IMR-90 (cell line): ENCODE data around the gene ADAMTS3.

Experiments
- BHLHE40 ChIP-seq: fragments of 150-350 bp; IDR thresholded peaks from 2 replicates; pipeline ENCODE4 v1.6.1; 2016; ENCODE audit warnings: mild to moderate bottlenecking, low read depth, low read length
- CEBPB ChIP-seq: IDR thresholded peaks from 2 replicates; pipeline ENCODE4 v1.6.1; 2012; ENCODE audit warnings: low read depth, low read length, improper control_type of control experiment
- CHD1 ChIP-seq: IDR thresholded peaks from 2 replicates; pipeline ENCODE4 v1.6.1; 2012; ENCODE audit warnings: low read depth, low read length, improper control_type of control experiment
- ELK1 ChIP-seq: fragments of 150-350 bp; IDR thresholded peaks from 2 replicates; pipeline ENCODE4 v1.6.1; 2016; ENCODE audit warnings: low read depth, mild to moderate bottlenecking, low read length, moderate library complexity, borderline replicate concordance
- FOS ChIP-seq: fragments of 150-350 bp; IDR thresholded peaks from 2 replicates; pipeline ENCODE4 v1.6.1; 2016; ENCODE audit warnings: low read depth, low read length
- MAFK ChIP-seq: IDR thresholded peaks from 2 replicates; pipeline ENCODE4 v1.6.1; 2012; ENCODE audit warnings: low read depth, low read length, improper control_type of control experiment
- MXI1 ChIP-seq: IDR thresholded peaks from 2 replicates; pipeline ENCODE4 v1.6.1; 2012; ENCODE audit warnings: low read depth, mild to moderate bottlenecking, low read length, moderate library complexity, borderline replicate concordance
- POLR2A ChIP-seq: IDR thresholded peaks from 2 replicates; pipeline ENCODE4 v1.6.1; 2012; ENCODE audit warnings: mild to moderate bottlenecking, low read depth, low read length
- RCOR1 ChIP-seq: IDR thresholded peaks from 2 replicates; pipeline ENCODE4 v1.6.1; 2012; ENCODE audit warnings: mild to moderate bottlenecking, low read length, improper control_type of control experiment; ENCODE audit not compliant: insufficient replicate concordance
- RFX5 ChIP-seq: IDR thresholded peaks from 2 replicates; pipeline ENCODE4 v1.8.0; 2012; ENCODE audit warnings: low read depth, mild to moderate bottlenecking, low read length, moderate library complexity
- TF ChIP-seq, protein P1 (sequence below): conservative IDR thresholded peaks from 2 replicates; pipeline ENCODE4 v1.5.1; 2012; ENCODE audit warnings: mild to moderate bottlenecking, low read depth, low read length, improper control_type of control experiment

- TF ChIP-seq POLR2A (no peak), BHLHE40 (no peak), CHD1 (no peak), MXI1 (no peak), MAFK (no peak), FOS (no peak), CEBPB (no peak), RFX5 (no peak), RCOR1 (no peak), ELK1 (no peak)
- TF ChIP-seq, protein P1, sequence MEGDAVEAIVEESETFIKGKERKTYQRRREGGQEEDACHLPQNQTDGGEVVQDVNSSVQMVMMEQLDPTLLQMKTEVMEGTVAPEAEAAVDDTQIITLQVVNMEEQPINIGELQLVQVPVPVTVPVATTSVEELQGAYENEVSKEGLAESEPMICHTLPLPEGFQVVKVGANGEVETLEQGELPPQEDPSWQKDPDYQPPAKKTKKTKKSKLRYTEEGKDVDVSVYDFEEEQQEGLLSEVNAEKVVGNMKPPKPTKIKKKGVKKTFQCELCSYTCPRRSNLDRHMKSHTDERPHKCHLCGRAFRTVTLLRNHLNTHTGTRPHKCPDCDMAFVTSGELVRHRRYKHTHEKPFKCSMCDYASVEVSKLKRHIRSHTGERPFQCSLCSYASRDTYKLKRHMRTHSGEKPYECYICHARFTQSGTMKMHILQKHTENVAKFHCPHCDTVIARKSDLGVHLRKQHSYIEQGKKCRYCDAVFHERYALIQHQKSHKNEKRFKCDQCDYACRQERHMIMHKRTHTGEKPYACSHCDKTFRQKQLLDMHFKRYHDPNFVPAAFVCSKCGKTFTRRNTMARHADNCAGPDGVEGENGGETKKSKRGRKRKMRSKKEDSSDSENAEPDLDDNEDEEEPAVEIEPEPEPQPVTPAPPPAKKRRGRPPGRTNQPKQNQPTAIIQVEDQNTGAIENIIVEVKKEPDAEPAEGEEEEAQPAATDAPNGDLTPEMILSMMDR, result no peak
These were observed 44.9 kb upstream of the ADAMTS3 start for GRCh38 chr4:72613959-72614358.
